GM18861 (cell line): ENCODE results near the gene SOCS2.
"Not testable (repeated sequence)": the region's sequence is repeated elsewhere in the genome, so short reads cannot be mapped to it uniquely, and the experiment has no call there.

ENCODE experiments used
- ATAC-seq: cut with Tn5 transposase; IDR thresholded peaks from one replicate; pipeline ENCODE4 v1.9.1; 2021; ENCODE audit not compliant: unreplicated experiment

SOCS2 gene

DNA sequence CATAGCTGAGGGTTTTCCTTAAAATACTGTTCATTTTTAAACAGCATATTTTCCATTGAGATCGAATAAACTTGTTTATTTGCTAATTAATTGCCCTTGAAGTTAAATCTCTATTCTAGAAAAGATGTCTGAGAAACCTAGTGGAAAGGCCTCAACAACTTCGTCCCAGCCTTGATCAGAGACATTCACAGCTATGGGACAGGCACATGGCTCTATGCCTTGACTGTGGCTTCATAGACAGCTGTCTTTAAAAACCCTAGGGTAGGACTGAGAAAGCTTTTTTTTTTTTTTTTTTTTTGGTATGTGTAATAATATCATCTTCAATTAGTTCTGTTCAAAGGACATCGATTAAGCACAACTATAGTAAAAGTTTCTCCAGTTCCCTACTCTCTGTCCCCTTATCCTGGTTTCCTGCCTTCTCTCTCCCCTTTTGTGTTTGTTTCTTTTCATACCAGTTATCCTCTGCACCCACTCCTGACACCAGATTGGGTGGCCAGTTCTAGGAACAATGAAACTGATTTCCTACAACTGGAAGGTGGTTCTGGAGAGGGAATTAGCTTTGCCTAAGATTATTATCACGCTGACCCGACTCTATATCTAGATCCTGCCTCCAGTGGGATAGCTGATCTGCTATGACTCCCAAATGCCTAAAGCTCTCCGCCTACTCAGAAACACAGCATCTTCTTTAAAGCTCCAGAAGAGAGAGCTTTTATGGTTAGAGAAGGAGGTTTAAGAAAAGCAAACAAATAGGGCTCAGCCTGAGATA lies 20.3 kb downstream of the SOCS2 start:
- no peak for ATAC-seq

DNA sequence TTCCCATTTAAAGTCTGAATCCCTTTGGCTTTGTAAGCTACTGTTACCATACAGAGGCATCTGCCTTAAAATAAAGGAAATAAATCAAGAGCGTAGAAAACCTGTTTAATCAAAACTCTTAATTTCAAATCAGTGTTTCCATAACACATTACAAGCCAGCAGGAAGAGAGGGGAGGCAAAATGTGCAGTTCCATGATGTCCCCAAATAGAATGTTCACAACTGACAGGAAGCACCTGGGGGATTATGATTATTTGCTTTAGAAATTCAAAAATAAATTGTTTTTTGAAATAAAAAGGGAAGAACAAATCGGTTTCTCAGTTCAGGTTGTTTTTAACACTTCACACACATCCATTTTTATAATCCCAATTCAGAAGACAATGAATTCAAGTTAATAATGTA lies 21.4 kb downstream of the SOCS2 start:
- no peak for ATAC-seq

DNA sequence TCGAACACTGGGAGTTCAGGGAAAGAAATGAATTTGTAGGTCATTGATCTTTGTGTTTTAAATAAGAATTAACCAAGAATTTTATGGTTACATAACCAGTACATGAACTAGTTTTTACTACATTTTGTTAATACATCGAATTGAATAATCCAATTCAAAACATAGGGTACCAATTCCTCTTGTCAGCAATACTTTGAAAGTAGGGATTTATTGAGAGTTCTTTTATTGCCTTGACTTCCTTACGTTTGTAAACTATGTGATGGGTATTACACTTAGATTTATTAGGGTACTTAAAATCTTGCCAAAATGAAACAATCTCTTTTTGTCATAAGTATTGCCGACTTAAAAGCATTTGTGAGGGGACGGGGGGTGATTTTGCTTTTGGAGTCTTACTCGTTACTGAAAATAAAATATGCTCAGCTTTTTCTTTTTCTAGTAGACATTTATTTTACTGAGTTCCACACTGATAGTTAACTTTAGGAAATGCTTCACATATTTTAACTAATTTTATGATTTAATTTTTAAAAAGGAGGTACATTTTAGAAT lies 22.4 kb downstream of the SOCS2 start:
- no peak for ATAC-seq

DNA sequence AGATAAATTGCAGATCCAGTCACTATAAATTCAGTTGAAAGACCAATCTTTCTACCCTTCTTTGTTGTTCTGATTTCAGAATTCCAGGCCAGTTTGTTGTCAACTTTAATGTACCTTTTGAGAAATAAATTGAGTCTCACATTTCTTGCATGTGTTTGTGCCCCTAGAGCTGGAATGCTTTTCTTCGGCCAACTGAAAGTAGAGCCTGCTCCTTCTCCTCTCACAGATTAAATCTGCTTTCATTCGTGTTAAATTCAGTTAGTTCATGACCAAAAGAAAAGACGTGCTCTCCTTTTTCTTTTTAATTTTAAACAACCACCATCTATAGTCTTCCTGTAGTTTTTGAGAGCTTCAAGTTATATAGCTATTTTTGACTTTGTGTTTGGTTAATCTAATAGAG lies 22.9 kb downstream of the SOCS2 start:
- ATAC-seq = no peak

DNA sequence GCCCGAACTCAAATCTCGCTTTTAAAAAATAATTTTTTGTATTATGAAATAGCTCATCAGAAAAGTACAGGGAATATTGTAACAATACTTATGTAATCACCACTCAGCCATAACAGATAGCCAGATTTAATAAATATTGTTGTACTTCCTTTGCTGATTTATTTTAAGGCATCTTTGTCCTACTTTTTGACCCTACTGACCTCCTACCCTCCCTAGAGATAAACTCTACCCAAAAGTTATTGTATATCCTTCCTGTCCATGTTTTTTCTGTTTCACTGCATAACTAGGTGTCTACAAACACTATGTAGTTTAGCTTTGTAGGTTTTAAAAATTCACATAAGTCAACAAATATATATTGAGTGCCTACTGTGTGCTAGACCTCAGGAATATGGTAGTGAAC lies 25.1 kb downstream of the SOCS2 start:
- no peak for ATAC-seq

DNA sequence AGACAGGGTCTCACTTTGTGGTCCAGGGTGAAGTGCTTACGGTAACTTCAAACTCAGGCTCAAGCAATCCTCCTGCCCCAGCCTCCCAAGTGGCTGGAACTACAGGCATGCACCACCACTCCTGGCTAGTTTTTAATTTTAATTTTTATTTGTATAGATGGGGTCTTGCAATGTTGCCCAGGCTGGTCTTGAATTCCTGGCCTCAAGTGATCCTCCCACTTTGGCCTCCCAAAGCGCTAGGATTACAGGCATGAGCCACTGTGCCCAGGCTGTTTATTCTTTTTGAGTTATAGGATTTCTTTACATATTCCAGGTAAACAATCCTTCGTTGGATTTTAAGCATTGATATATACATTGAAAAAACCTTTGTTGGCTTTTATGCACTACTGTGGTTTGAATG lies 26.7 kb downstream of the SOCS2 start:
- ATAC-seq = no peak

DNA sequence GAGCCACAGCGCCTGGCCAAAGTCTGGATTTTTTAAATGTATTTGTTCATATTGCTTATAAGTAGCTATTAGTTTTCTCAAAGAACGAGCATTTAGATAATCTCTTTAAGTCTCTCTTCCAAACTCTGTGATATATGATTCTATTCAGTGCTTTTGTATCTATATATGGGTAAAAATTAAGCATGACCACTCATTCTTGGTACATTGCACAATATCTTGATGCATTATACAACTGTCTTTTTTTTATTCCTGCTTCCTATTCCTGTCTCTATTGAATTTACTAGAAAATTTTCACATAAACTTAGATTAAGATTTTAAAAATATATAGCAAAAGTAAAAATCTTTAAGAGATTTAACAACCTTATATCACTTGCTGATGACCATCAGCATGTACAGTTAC lies 29.1 kb downstream of the SOCS2 start:
- ATAC-seq = no peak

DNA sequence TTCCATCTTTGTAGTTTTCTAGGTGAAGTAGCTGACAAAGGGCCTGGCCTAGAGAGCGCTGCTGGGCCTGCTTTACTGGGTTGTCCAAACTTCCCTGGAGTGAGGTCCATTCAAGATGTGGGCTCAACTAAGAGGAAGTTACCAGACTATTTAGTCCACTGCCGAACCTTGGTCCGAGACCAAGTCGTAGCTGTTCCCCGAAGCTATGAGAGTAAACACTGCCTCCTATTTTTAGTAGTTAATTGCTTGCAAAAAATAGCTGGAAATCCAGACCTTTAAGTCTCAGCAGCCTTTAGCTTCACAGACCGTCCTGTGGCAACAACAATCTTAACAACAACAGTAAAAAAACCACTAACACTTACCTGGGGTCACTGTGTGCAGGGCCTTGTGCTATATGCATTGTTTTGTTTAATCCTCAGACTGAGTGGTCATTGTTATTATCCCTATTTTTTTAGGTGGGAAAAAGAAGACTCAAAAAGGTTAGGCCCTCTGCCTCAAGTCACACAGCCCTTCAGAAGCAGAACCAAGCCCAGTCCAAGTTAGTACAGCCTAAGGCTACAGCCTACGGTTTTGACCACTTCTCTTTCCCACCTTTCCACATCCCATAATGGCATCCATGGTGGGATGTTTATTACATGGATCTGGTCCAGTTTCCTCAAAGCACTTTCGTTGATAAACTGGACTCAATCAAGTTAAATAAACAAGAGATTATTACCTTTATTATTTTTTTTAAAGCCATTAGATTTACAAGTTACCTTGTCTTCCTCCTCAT lies 30.6 kb downstream of the SOCS2 start:
- no peak for ATAC-seq

DNA sequence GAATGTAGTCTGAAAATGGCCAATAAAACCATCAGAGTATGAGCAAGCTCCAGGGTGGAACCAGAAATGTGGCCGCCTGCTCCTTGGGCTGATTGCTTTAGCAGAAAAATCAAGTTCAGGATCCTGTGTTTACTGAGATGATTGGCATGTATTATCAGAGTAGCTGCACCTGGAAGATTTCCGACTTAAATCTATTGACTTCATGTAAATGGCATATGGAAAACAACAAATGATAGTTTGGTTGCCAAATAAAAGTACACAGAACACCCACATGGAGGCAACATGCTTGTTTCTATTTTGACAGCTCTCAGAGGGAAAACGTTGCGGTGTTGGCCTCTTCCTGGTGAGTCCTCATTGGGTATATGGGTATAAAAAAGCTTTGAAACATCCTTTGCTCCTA lies 31.3 kb downstream of the SOCS2 start:
- ATAC-seq = no peak

DNA sequence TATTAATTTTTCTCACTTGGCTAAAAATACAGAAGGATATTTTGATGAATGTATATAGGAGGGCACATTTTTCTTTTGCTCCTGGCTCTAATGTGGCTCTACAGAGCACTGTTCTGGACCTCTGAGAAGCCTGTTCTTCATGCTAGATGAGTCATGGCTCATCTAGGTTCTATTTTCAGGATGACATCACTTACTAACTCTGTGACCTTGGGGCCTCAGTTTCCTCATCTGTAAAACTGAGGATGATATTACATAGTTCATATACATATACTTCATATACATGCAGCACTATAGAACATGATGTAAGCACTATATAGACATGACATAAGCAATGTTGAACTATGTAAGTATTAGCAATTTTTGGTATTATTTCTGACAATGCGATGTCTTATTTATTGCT lies 35.8 kb downstream of the SOCS2 start:
- no peak for ATAC-seq

DNA sequence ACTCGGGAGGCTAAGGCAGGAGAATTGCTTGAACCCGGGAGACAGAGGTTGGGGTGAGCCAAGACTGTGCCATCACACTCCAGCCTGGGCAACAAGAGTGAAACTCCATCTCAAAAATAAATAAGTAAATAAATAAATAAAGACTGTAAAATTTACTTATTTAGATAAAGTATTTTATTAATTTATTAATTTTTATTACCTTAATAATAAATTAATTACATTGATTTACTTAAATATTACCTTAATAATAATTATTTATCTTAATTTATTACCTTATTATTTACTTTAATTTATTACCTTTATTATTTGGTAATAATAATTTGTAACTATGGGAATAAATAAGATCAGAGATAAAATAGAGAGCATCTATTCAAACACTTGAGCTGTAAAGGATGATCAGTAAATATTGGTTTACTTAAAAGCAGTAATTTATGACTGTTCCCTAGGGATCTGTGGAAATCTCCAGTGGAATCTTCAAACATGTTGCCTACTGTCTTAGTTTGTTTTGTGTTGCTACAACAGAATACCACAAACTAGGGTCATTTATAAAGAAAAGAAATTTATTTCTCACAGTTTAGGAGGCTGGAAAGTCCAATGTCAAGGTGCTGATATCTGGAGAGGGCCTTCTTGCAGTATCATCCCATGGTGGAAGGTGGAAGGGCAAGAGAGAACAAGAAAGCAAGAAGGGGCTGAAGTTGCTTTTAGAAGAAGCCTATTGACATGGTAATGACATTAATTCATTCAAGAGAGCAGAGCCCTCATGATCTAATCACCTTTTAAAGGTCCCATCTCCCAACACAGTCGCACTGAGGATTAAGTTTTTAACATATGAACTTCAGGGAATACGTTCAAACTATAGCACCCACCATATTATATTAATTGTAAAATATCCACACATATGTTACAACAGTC lies 37.1 kb downstream of the SOCS2 start:
- no peak for ATAC-seq

DNA sequence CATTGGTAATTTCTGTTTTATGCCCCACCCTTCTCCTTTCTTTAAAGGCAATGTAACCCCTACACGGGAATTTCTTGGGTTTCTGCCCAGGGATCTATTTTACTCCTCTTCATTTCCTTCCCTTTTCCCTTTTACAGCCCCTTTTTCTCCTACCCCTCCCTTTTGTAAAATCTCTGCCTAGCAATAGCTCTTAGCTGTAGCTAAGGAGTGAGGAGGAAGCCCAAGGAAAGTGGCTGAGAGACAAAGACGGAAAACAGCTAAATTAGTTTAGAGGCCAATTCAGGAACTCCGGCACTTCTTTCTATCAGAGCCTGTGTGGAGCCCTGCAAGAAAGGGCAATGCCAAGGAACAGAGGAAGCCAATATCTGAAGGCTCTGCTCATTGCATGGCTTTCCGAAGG lies 40.3 kb downstream of the SOCS2 start:
- no peak for ATAC-seq

DNA sequence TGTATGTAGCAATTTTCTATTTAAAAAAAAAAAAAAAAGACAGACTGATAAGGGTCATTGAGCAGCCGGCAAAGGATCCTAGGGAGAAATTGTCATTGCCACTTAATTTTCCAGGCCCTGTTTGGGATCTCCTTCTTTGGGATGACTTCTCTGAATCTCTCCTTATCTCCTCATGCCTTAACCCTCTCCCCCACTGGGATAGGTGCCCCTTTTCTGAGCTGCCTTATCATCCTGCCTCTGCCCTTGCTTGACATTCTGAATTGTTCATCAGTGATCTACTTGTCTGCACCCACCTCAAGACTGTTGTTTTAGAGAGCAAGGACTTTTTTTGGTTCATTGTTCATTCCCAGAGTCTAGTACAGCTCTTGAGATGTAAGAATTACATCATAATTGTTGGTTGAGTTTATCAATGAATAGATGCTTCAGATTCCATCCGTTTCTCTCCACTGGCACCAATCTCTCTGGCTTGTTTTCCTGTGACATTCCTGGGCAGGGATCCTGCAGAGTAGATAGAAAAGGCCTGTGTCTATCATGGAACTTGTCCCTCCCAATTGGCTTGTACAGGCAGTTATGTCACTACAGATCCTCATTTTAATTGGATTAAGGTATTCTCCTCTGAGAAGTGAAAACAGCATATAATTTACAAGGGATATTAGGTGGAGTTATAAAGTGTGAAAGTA lies 42.6 kb downstream of the SOCS2 start:
- no peak for ATAC-seq

DNA sequence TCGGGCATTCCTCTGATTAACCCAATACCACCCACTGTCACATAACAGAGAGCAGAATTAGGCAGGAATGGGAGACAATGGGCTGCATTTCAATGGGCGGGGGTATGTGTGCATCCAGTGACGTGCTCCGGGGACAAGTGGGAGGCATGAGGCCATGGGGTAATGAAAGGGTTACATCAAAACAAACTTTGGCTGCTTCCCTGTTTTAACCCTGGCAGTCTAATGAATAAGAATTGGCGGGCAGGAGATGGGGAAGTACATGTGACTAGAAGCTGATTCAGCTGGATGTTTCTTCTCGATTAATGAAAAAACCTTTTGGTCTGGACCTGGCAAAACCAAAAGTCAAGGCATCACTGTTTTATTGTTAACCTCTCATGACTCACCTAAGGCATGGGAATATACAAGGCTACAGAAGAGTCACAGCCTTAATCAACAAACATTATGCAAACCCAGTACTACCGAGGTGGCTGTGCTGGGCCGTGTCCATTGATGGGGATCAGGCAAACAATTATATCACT lies 44.2 kb downstream of the SOCS2 start:
- no peak for ATAC-seq

DNA sequence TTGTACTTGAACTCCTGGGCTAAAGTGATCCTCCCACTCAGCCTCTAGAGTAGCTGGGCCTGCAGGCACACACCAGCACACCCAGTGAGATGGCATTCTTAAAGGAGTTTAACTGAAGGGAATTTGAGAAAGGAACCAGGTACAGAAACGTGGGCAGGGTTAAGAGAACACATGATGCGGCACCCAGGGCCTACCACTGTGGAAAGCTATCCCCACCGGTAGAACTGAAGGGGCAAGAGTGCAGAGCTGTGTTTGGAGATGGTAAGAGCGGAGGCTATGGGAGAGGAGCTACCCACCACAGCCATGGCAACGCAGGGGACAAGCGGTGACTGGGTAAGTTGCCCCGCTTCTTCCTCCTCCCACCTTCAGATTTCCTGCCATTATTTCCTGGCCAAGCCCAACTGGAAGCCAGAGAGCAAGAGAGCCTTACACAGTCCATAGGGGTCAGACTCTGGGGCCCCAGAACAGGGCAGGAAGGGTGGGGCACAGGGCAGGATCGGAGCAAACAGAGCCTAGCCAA lies 46.5 kb downstream of the SOCS2 start:
- ATAC-seq = no peak

DNA sequence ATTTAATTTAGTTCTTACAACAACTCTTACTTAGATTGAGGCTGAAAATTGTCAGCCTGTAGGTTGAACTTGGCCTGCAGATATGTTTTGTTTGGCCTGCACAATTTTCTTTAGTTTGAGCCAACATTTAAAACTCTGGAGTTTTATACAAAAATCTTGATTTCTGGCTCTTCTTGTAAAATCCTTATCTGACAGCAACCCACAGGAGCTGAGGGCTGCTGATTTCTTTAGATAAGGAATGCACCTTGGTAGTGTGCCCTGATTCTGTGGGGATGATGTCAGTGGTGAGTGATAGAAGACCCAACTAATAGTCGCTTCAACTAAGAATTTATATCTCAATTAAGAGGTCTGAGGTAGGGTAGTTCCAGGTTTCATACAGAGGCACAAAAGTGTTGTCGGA lies 49.5 kb downstream of the SOCS2 start:
- no peak for ATAC-seq

DNA sequence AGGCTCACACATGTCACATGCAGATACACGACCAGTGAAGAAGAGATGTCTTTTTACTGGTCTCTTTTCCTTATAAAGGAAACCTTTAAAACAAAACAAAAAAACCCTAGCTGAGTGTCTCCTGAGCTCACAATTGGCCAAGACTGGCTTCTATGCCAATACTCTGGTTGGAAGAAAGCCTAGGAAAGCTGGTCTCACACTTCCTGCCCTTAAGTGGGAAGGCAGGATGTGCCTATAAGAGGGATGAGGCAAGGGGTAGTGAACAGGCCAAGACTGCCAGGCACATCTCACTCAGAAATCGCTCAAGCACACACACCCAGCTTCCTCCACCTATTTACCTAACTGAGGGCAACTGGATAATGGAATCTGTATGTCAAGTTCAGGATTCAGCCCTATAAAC lies 50.0 kb downstream of the SOCS2 start:
- no peak for ATAC-seq

DNA sequence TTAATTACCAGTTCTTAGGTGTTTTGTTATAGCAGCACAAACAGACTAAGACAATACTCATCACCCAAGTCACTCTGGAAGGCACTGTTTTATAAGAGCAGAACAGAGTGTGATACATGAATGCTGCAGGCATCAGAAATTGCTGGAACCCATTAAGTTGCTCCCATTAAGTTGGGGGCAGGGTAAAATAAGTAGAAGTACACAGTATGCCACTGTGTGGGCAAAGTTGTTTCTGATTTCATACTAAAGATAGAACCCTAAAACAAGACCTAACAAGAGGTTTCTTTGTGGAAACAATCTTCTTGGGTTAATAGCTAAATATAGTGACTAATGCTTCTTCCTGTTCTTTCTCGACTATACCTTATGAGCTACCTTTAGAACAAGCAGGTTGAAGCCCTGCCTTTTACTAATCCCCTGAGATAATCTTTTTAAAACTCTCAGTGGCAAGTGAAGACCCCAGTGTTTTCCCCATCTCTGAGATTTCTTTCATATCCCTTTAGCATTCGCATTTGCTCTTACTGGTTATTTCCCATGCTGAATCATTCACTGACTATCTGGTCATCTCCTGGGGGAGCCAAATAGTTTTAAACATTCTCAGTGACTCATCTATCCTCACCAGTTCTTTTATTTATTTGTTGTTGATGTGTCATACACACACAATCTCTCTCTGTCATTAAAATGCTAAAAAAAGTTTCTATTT lies 52.3 kb downstream of the SOCS2 start:
- ATAC-seq = peak; percentile 88

DNA sequence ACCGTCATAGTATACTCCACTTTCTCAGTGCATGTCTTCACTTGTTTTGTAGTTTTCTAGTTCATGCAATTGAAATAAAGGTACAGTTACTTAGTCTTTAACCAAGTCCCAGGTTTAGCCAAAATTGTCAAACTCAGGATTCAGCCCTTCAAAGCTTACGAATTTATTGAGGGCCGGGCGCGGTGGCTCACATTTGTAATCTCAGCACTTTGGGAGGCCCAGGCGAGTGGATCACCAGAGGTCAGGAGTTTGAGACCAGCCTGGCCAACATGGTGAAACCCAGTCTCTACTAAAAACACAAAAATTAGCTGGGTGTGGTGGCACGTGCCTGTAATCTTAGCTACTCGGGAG lies 52.8 kb downstream of the SOCS2 start:
- ATAC-seq = not testable (repeated sequence)

DNA sequence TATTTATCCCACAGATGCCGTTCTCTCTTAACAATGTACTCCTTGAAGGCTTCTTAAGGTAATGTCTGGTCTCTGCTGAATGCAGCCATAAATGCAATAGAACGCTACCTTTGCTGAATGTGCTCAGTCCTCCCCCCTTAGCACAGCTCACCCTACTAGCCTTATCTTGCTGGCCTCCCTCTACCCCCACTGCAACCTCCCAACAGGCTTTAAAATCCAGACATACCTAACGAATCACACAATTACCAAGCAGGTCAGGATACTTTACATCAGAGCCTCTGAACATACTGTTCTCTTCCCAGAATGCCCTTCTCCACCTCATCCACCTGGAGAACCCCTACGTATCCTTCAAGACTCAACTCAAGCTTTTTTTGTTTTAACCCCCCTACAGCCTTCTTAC lies 53.7 kb downstream of the SOCS2 start:
- ATAC-seq = no peak
